Calu3 (cell line): Measurements from ENCODE around the gene IDH2. TPM values are rescaled to one million over a fixed set of nuclear protein-coding genes. Genes with fewer than 3 reads are reported as not detected.

ENCODE experiments used
- BruUV-seq: library from RNA; stranded (reverse); fragments of 400-500 nt; replicated peaks from 2 replicates; lab custom pipeline; 2021; lab: Mats Ljungman, UMichigan
- CTCF ChIA-PET: fragments of 300-600 bp; sonication (Branson Sonifier 250); formaldehyde crosslinking; loops from one replicate; lab custom pipeline; 2022; ENCODE audit warnings: antibody characterized with exemption; lab: Charles Lee
- DNase-seq: peaks from one replicate; pipeline ENCODE4 v3.0.0; 2022
- H3K27ac Mint-ChIP-seq: one replicate; pipeline ENCODE4 v1.8.0; 2022; ENCODE audit warnings: mixed read lengths; ENCODE audit not compliant: unreplicated experiment
- H3K27me3 Mint-ChIP-seq: one replicate; pipeline ENCODE4 v1.8.0; 2022; ENCODE audit warnings: mixed read lengths; ENCODE audit not compliant: unreplicated experiment
- H3K36me3 Mint-ChIP-seq: one replicate; pipeline ENCODE4 v1.8.0; 2022; ENCODE audit warnings: mild to moderate bottlenecking, moderate library complexity, mixed read lengths; ENCODE audit not compliant: insufficient read depth, unreplicated experiment
- H3K4me1 Mint-ChIP-seq: one replicate; pipeline ENCODE4 v1.8.0; 2022; ENCODE audit warnings: mild to moderate bottlenecking, low read depth, mixed read lengths; ENCODE audit not compliant: unreplicated experiment
- H3K4me3 Mint-ChIP-seq: one replicate; pipeline ENCODE4 v1.8.0; 2022; ENCODE audit warnings: mild to moderate bottlenecking, low read depth, moderate library complexity, mixed read lengths; ENCODE audit not compliant: unreplicated experiment
- H3K9me3 Mint-ChIP-seq: one replicate; pipeline ENCODE4 v1.8.0; 2022; ENCODE audit warnings: low read depth, mixed read lengths; ENCODE audit not compliant: unreplicated experiment
- intact Hi-C: fragments of 100-400 bp; cut with micrococcal nuclease; formaldehyde crosslinking; loops from one replicate; pipeline ENCODE4 v1.10.0; 2022; ENCODE audit not compliant: unreplicated experiment
- total RNA-seq: library from RNA; stranded (reverse); gene quantifications from 2 replicates; pipeline ENCODE4 v1.2.3, GENCODE V29; 2022
- TF ChIP-seq, protein P1 (sequence below): fragments of 200-600 bp; IDR thresholded peaks from one replicate; pipeline ENCODE4 v1.8.0; 2022; ENCODE audit warnings: antibody characterized with exemption; ENCODE audit not compliant: unreplicated experiment

IDH2 gene
- total RNA-seq, 1 experiment from 2014 or later: 108 TPM

DNA sequence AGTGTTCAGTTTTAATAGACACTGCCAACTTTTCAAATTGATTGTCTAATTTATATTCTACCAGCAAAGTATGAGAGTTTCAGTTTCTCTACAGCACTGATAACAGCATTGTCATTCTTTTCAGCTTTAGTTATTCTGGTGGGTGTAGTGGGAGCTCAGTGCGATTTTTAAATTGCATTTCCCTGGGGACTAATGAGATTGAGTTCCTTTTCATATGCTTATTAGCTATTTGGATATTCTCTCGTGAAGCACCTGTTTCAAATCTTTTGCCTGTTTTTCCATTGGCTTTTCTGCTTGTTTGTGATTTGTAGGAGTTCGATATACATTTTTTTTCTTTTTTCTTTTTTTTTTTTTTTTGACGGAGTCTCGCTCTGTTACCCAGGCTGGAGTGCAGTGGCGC is 18.8 kb upstream of the IDH2 start:
- Mint-ChIP-seq H3K9me3 (peaks cover 2% of the 10 kb centered on the region), H3K27ac (no peak overlapping the region), H3K4me3 (no peak overlapping the region), H3K36me3 (no peaks in the 10 kb centered on the region), H3K27me3 (no peaks in the 10 kb centered on the region), H3K4me1 (no peaks in the 10 kb centered on the region)
- BruUV-seq: no TSS peak
- TF ChIP-seq, protein P1, sequence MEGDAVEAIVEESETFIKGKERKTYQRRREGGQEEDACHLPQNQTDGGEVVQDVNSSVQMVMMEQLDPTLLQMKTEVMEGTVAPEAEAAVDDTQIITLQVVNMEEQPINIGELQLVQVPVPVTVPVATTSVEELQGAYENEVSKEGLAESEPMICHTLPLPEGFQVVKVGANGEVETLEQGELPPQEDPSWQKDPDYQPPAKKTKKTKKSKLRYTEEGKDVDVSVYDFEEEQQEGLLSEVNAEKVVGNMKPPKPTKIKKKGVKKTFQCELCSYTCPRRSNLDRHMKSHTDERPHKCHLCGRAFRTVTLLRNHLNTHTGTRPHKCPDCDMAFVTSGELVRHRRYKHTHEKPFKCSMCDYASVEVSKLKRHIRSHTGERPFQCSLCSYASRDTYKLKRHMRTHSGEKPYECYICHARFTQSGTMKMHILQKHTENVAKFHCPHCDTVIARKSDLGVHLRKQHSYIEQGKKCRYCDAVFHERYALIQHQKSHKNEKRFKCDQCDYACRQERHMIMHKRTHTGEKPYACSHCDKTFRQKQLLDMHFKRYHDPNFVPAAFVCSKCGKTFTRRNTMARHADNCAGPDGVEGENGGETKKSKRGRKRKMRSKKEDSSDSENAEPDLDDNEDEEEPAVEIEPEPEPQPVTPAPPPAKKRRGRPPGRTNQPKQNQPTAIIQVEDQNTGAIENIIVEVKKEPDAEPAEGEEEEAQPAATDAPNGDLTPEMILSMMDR: no peak
- no peak for DNase-seq
- intact Hi-C loops: no loop called here
- CTCF ChIA-PET: no interaction called here

DNA sequence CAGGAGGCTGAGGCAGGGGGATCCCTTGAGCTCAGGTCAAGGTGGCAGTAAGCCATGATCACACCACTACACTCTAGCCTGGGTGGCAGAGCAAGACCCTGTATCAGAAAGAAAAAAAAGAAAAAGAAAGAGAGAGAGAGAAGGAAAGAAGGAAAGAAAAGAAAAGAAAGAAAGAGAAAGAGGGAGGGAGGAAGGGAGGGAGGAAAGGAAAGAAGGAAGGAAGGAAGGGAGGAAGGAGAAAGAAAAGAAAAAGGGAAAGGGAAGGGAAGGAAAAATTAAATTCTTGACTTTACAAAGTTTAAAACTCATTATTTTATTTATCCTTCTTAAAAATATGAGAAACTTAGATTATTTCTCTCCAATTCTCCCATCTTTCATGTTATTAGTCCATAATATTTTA is 17.1 kb upstream of the IDH2 start:
- Mint-ChIP-seq H3K27me3 (no peaks in the 10 kb centered on the region), H3K4me3 (no peak overlapping the region), H3K27ac (no peak overlapping the region), H3K4me1 (no peaks in the 10 kb centered on the region), H3K9me3 (peaks cover 2% of the 10 kb centered on the region), H3K36me3 (no peaks in the 10 kb centered on the region)
- intact Hi-C loops: no loop called here
- no peak for DNase-seq
- TF ChIP-seq, protein P1: no peak
- no TSS peak for BruUV-seq
- CTCF ChIA-PET: no interaction called here

GRCh38 chr15:90115783-90116182 is 13.5 kb upstream of the IDH2 start:
- intact Hi-C loops: no loop called here
- H3K27me3 Mint-ChIP-seq: no peaks in the 10 kb centered on the region
- no peak for DNase-seq
- H3K4me3 Mint-ChIP-seq: no peak overlapping the region
- TF ChIP-seq, protein P1: no peak
- CTCF ChIA-PET: interaction anchor here (1.2 kb wide), 1 partner anchor 9 kb away, joined by 4 read pairs; no protein-coding TSS in a partner anchor
- H3K36me3 Mint-ChIP-seq: no peaks in the 10 kb centered on the region
- BruUV-seq: no TSS peak
- H3K27ac Mint-ChIP-seq: no peak overlapping the region
- H3K9me3 Mint-ChIP-seq: peaks cover 2% of the 10 kb centered on the region
- no peaks in the 10 kb centered on the region for H3K4me1 Mint-ChIP-seq

- no peak for DNase-seq
- no peaks in the 10 kb centered on the region for H3K27me3 Mint-ChIP-seq
- TF ChIP-seq, protein P1: no peak
- H3K4me1 Mint-ChIP-seq: peaks cover 7% of the 10 kb centered on the region
- intact Hi-C loops: no loop called here
- no peaks in the 10 kb centered on the region for H3K36me3 Mint-ChIP-seq
- peaks cover 2% of the 10 kb centered on the region for H3K9me3 Mint-ChIP-seq
- H3K27ac Mint-ChIP-seq: no peak overlapping the region
- CTCF ChIA-PET: no interaction called here
- H3K4me3 Mint-ChIP-seq: no peak overlapping the region
- no TSS peak for BruUV-seq
Measured at GRCh38 chr15:90114451-90114901, 12.2 kb upstream of the IDH2 start.
